Tibial nerve (tissue), 4 donors: Measurements from ENCODE around the gene MGST2.

ENCODE experiments used
- EP300 ChIP-seq, 2 donors: sonication (generic); formaldehyde crosslinking; IDR thresholded peaks; one replicate each; pipeline ENCODE4 v1.6.1; 2017; ENCODE audit warnings: antibody characterized with exemption in 2 of 2, mild to moderate bottlenecking in 1 of 2
- POLR2A ChIP-seq, 2 donors: fragments of 450-650 bp; IDR thresholded peaks; one replicate each; pipeline ENCODE4 v1.6.1; 2017; ENCODE audit warnings: antibody characterized with exemption in 2 of 2, mild to moderate bottlenecking in 2 of 2, moderate library complexity in 2 of 2
- TF ChIP-seq, protein P1 (sequence below), 5 experiments: fragments of 200-600 bp in 3 of 5; fragments of 450-650 bp in 2 of 5; sonication (generic) in 3 of 5; IDR thresholded peaks; one replicate each; pipeline ENCODE4 v1.5.1; 2016 to 2019; ENCODE audit warnings: antibody characterized with exemption in 5 of 5, mild to moderate bottlenecking in 3 of 5, moderate library complexity in 2 of 5

DNA sequence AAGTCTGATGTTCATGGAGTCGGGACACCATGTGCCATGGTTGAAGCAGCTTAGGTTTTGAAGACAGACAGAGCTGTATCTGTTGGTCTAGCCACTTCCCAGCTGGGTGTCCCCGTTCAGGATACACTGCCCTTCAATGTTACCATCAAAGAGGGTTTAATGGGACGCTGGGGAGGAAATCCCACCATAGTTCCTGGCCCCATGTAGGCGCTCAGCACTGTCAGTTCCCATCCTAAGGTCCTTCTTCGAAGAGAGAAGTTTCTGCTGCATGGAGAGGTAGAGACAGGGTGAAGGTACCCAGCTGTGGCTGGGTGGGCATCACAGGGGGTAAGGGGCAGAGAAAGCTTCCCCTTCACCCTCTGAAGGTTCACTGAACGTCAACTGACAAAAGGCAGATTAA, 3.7 kb downstream of the MGST2 start:
- TF ChIP-seq POLR2A (IDR thresholded peaks at IDR 0.05) (no peak), EP300 (IDR thresholded peaks at IDR 0.05) (no peak)
- TF ChIP-seq, protein P1, sequence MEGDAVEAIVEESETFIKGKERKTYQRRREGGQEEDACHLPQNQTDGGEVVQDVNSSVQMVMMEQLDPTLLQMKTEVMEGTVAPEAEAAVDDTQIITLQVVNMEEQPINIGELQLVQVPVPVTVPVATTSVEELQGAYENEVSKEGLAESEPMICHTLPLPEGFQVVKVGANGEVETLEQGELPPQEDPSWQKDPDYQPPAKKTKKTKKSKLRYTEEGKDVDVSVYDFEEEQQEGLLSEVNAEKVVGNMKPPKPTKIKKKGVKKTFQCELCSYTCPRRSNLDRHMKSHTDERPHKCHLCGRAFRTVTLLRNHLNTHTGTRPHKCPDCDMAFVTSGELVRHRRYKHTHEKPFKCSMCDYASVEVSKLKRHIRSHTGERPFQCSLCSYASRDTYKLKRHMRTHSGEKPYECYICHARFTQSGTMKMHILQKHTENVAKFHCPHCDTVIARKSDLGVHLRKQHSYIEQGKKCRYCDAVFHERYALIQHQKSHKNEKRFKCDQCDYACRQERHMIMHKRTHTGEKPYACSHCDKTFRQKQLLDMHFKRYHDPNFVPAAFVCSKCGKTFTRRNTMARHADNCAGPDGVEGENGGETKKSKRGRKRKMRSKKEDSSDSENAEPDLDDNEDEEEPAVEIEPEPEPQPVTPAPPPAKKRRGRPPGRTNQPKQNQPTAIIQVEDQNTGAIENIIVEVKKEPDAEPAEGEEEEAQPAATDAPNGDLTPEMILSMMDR (IDR thresholded peaks at IDR 0.05) = no peak
